CD4-positive, alpha-beta memory T cell (primary cell): ENCODE results near the gene FAM237A. TPM values are rescaled to one million over a fixed set of nuclear protein-coding genes. Genes with fewer than 3 reads are reported as not detected.

Experiments
- CTCF ChIA-PET: fragments of 350-600 bp; sonication (Branson Sonifier 250); formaldehyde crosslinking; loops from one replicate; lab custom pipeline; 2021; ENCODE audit warnings: inconsistent platforms; ENCODE audit not compliant: partially characterized antibody; lab: Charles Lee
- POLR2A ChIA-PET: fragments of 350-600 bp; sonication (Branson Sonifier 250); formaldehyde crosslinking; loops from one replicate; lab custom pipeline; 2021; ENCODE audit not compliant: partially characterized antibody; lab: Charles Lee
- DNase-seq, 5 donors: peaks; one replicate each; pipeline versions ENCODE4 v3.0.0 to v3.0.0-alpha.2; 2020 to 2022; ENCODE audit warnings: mixed read lengths in 1 of 5
- H3K27ac ChIP-seq: one replicate; pipeline ENCODE4 v1.7.0; 2013; ENCODE audit warnings: low read depth, low read length
- H3K27me3 ChIP-seq: 2 replicates; pipeline ENCODE4 v1.7.0; 2013; ENCODE audit warnings: mild to moderate bottlenecking, low read length, moderate library complexity; ENCODE audit not compliant: insufficient read depth
- H3K36me3 ChIP-seq: 2 replicates; pipeline ENCODE4 v1.7.0; 2013; ENCODE audit warnings: mild to moderate bottlenecking, low read length, moderate library complexity; ENCODE audit not compliant: insufficient read depth
- H3K4me1 ChIP-seq: 2 replicates; pipeline ENCODE4 v1.7.0; 2013; ENCODE audit warnings: mild to moderate bottlenecking, low read length, moderate library complexity; ENCODE audit not compliant: insufficient read depth
- H3K4me3 ChIP-seq, 2 donors: one replicate each; pipeline ENCODE4 v1.7.0; 2013; ENCODE audit warnings: low read length in 2 of 2, mild to moderate bottlenecking in 1 of 2
- H3K9me3 ChIP-seq, 2 donors: one replicate each; pipeline ENCODE4 v1.7.0; 2013; ENCODE audit warnings: low read length in 2 of 2, control low read depth in 1 of 2; ENCODE audit not compliant: control insufficient read depth in 1 of 2
- H3K27ac Mint-ChIP-seq, 7 donors: one replicate each; pipeline ENCODE4 v1.8.0; 2020 to 2021; ENCODE audit warnings: mixed read lengths in 7 of 7, mild to moderate bottlenecking in 6 of 7, inconsistent platforms in 3 of 7, moderate library complexity in 3 of 7
- H3K27me3 Mint-ChIP-seq, 2 donors: one replicate each; pipeline ENCODE4 v1.8.0; 2020 to 2021; ENCODE audit warnings: mixed read lengths in 2 of 2
- H3K36me3 Mint-ChIP-seq, 2 donors: one replicate each; pipeline ENCODE4 v1.8.0; 2020 to 2021; ENCODE audit warnings: mixed read lengths in 2 of 2, inconsistent platforms in 1 of 2, mild to moderate bottlenecking in 1 of 2
- H3K4me1 Mint-ChIP-seq, 4 donors: one replicate each; pipeline ENCODE4 v1.8.0; 2020 to 2021; ENCODE audit warnings: mixed read lengths in 4 of 4, mild to moderate bottlenecking in 1 of 4
- H3K4me3 Mint-ChIP-seq, 8 donors: one replicate each; pipeline ENCODE4 v1.8.0; 2020 to 2021; ENCODE audit warnings: mixed read lengths in 8 of 8, mild to moderate bottlenecking in 7 of 8, moderate library complexity in 6 of 8, inconsistent platforms in 3 of 8
- H3K9me3 Mint-ChIP-seq, 8 donors: one replicate each; pipeline ENCODE4 v1.8.0; 2020 to 2021; ENCODE audit warnings: mixed read lengths in 8 of 8, mild to moderate bottlenecking in 5 of 8, inconsistent platforms in 3 of 8, moderate library complexity in 1 of 8
- intact Hi-C: fragments of 100-400 bp; cut with micrococcal nuclease; formaldehyde crosslinking; loops from one replicate; pipeline ENCODE4 v1.15.1; 2023
- polyA plus RNA-seq, 2 donors: library from polyadenylated mRNA; unstranded; fragments of 300-500 nt; fragmentation: Illumina TruSeq; gene quantifications; one replicate each; pipeline ENCODE4 v1.2.3, GENCODE V29; 2021
- total RNA-seq, 2 experiments: library from RNA; stranded (reverse); gene quantifications; one replicate each; pipeline ENCODE4 v1.2.3, GENCODE V29; 2021

Gene FAM237A
- not detected for total RNA-seq
- not detected for polyA plus RNA-seq

GRCh38 chr2:206642075-206643025 is at the start of gene FAM237A:
Gene FAM237A (plus strand): TSS chr2:206642487. CDS start chr2:206644237, 1,750 bp downstream.
- peaks cover 0 to 4% (median 0%) of the 10 kb centered on the region in 4 donors for H3K4me1 Mint-ChIP-seq
- Histone ChIP-seq H3K4me1 (no peaks in the 10 kb centered on the region), H3K36me3 (no peaks in the 10 kb centered on the region), H3K4me3 (no peak within 1 kb of the TSS), H3K27ac (no peak within 1 kb of the TSS), H3K27me3 (peaks cover 10% of the 10 kb centered on the region), H3K9me3 (no peaks in the 10 kb centered on the region)
- intact Hi-C loops, result no loop called here
- POLR2A ChIA-PET, result no interaction called here
- CTCF ChIA-PET, result no interaction called here
- DNase-seq, result peak in 1 of 5 donors; percentile 4
- H3K9me3 Mint-ChIP-seq, result peaks cover 0 to 2% (median 0%) of the 10 kb centered on the region in 8 donors
- H3K4me3 Mint-ChIP-seq, result peak within 1 kb of the TSS in 1 of 8 donors; percentile 10
- no peaks in the 10 kb centered on the region for H3K36me3 Mint-ChIP-seq
- H3K27ac Mint-ChIP-seq, result no peak within 1 kb of the TSS
- peaks cover 11 to 15% of the 10 kb centered on the region in 2 donors for H3K27me3 Mint-ChIP-seq

GRCh38 chr2:206597717-206598218 is 44.5 kb upstream of the FAM237A start:
- intact Hi-C loops, result no loop called here
- H3K27me3 ChIP-seq, result no peaks in the 10 kb centered on the region
- Mint-ChIP-seq H3K4me3 (no peak overlapping the region), H3K27ac (no peak overlapping the region), H3K36me3 (no peaks in the 10 kb centered on the region), H3K4me1 (peaks cover 5 to 6% (median 5%) of the 10 kb centered on the region in 4 donors), H3K9me3 (no peaks in the 10 kb centered on the region), H3K27me3 (peaks cover 1% of the 10 kb centered on the region in 2 donors)
- CTCF ChIA-PET, result no interaction called here
- H3K4me1 ChIP-seq, result no peaks in the 10 kb centered on the region
- H3K9me3 ChIP-seq, result no peaks in the 10 kb centered on the region
- no peak for DNase-seq
- POLR2A ChIA-PET, result no interaction called here
- H3K36me3 ChIP-seq, result no peaks in the 10 kb centered on the region
- H3K4me3 ChIP-seq, result no peak overlapping the region
- H3K27ac ChIP-seq, result no peak overlapping the region

- no peaks in the 10 kb centered on the region for H3K27me3 ChIP-seq
- no peak overlapping the region for H3K4me3 ChIP-seq
- H3K9me3 ChIP-seq, result no peaks in the 10 kb centered on the region
- Mint-ChIP-seq H3K9me3 (no peaks in the 10 kb centered on the region), H3K4me3 (no peak overlapping the region), H3K4me1 (peaks cover 5 to 6% (median 5%) of the 10 kb centered on the region in 4 donors), H3K36me3 (no peaks in the 10 kb centered on the region), H3K27ac (no peak overlapping the region), H3K27me3 (peaks cover 0 to 3% of the 10 kb centered on the region in 2 donors)
- no peaks in the 10 kb centered on the region for H3K4me1 ChIP-seq
- ChIA-PET POLR2A (no interaction called here), CTCF (no interaction called here)
- intact Hi-C loops, result no loop called here
- H3K36me3 ChIP-seq, result no peaks in the 10 kb centered on the region
- H3K27ac ChIP-seq, result no peak overlapping the region
- no peak for DNase-seq
These were observed 39.0 kb upstream of the FAM237A start for GRCh38 chr2:206603243-206603642.

- Histone ChIP-seq H3K36me3 (no peaks in the 10 kb centered on the region), H3K4me1 (no peaks in the 10 kb centered on the region), H3K27ac (no peak overlapping the region), H3K27me3 (no peaks in the 10 kb centered on the region), H3K9me3 (no peaks in the 10 kb centered on the region), H3K4me3 (no peak overlapping the region)
- intact Hi-C loops, result no loop called here
- no peak for DNase-seq
- no peak overlapping the region for H3K27ac Mint-ChIP-seq
- H3K4me3 Mint-ChIP-seq, result no peak overlapping the region
- peaks cover 0 to 8% (median 4%) of the 10 kb centered on the region in 4 donors for H3K4me1 Mint-ChIP-seq
- peaks cover 0 to 2% of the 10 kb centered on the region in 2 donors for H3K27me3 Mint-ChIP-seq
- H3K36me3 Mint-ChIP-seq, result peaks cover 0 to 3% of the 10 kb centered on the region in 2 donors
- POLR2A ChIA-PET, result no interaction called here
- CTCF ChIA-PET, result no interaction called here
- H3K9me3 Mint-ChIP-seq, result no peaks in the 10 kb centered on the region
These were observed 31.8 kb upstream of the FAM237A start for GRCh38 chr2:206610451-206610850.

GRCh38 chr2:206611191-206611590 is 31.1 kb upstream of the FAM237A start:
- CTCF ChIA-PET, result no interaction called here
- Mint-ChIP-seq H3K4me1 (peaks cover 0 to 8% (median 4%) of the 10 kb centered on the region in 4 donors), H3K4me3 (no peak overlapping the region), H3K36me3 (peaks cover 0 to 3% of the 10 kb centered on the region in 2 donors), H3K27me3 (peaks cover 0 to 2% of the 10 kb centered on the region in 2 donors), H3K27ac (no peak overlapping the region), H3K9me3 (no peaks in the 10 kb centered on the region)
- DNase-seq, result no peak
- intact Hi-C loops, result no loop called here
- Histone ChIP-seq H3K36me3 (no peaks in the 10 kb centered on the region), H3K4me1 (no peaks in the 10 kb centered on the region), H3K9me3 (no peaks in the 10 kb centered on the region), H3K27ac (no peak overlapping the region), H3K4me3 (no peak overlapping the region), H3K27me3 (no peaks in the 10 kb centered on the region)
- POLR2A ChIA-PET, result no interaction called here

- CTCF ChIA-PET, result no interaction called here
- peaks cover 0 to 3% of the 10 kb centered on the region in 2 donors for H3K36me3 Mint-ChIP-seq
- peaks cover 0 to 8% (median 4%) of the 10 kb centered on the region in 4 donors for H3K4me1 Mint-ChIP-seq
- no peak overlapping the region for H3K4me3 ChIP-seq
- POLR2A ChIA-PET, result no interaction called here
- H3K36me3 ChIP-seq, result no peaks in the 10 kb centered on the region
- no peak overlapping the region for H3K4me3 Mint-ChIP-seq
- no peaks in the 10 kb centered on the region for H3K4me1 ChIP-seq
- H3K9me3 ChIP-seq, result no peaks in the 10 kb centered on the region
- no peaks in the 10 kb centered on the region for H3K27me3 ChIP-seq
- H3K27ac ChIP-seq, result no peak overlapping the region
- peaks cover 0 to 2% of the 10 kb centered on the region in 2 donors for H3K27me3 Mint-ChIP-seq
- no peak overlapping the region for H3K27ac Mint-ChIP-seq
- H3K9me3 Mint-ChIP-seq, result no peaks in the 10 kb centered on the region
- DNase-seq, result no peak
- intact Hi-C loops, result no loop called here
These were observed 30.6 kb upstream of the FAM237A start for GRCh38 chr2:206611736-206612135.

GRCh38 chr2:206614811-206615210 is 27.5 kb upstream of the FAM237A start:
- ChIA-PET CTCF (interaction anchor here (1.6 kb wide), 1 partner anchor 10 kb away, joined by 5 read pairs; no protein-coding TSS in a partner anchor), POLR2A (no interaction called here)
- intact Hi-C loops, result no loop called here
- Mint-ChIP-seq H3K4me1 (peaks cover 0 to 3% (median 2%) of the 10 kb centered on the region in 4 donors), H3K9me3 (no peaks in the 10 kb centered on the region), H3K27me3 (peaks cover 2% of the 10 kb centered on the region in 2 donors), H3K36me3 (peaks cover 0 to 3% of the 10 kb centered on the region in 2 donors), H3K27ac (no peak overlapping the region), H3K4me3 (no peak overlapping the region)
- no peaks in the 10 kb centered on the region for H3K36me3 ChIP-seq
- H3K4me3 ChIP-seq, result no peak overlapping the region
- no peaks in the 10 kb centered on the region for H3K9me3 ChIP-seq
- H3K27ac ChIP-seq, result no peak overlapping the region
- no peaks in the 10 kb centered on the region for H3K4me1 ChIP-seq
- DNase-seq, result no peak
- H3K27me3 ChIP-seq, result no peaks in the 10 kb centered on the region
